ENCODE data around the gene RABGAP1L. TPM values are rescaled to one million over a fixed set of nuclear protein-coding genes. Genes with fewer than 3 reads are reported as not detected.

Gene RABGAP1L
- total RNA-seq, 4 donors from 2014 or later: 38.8 to 54.7 (median 50.5) TPM

- TF ChIP-seq, protein P1, sequence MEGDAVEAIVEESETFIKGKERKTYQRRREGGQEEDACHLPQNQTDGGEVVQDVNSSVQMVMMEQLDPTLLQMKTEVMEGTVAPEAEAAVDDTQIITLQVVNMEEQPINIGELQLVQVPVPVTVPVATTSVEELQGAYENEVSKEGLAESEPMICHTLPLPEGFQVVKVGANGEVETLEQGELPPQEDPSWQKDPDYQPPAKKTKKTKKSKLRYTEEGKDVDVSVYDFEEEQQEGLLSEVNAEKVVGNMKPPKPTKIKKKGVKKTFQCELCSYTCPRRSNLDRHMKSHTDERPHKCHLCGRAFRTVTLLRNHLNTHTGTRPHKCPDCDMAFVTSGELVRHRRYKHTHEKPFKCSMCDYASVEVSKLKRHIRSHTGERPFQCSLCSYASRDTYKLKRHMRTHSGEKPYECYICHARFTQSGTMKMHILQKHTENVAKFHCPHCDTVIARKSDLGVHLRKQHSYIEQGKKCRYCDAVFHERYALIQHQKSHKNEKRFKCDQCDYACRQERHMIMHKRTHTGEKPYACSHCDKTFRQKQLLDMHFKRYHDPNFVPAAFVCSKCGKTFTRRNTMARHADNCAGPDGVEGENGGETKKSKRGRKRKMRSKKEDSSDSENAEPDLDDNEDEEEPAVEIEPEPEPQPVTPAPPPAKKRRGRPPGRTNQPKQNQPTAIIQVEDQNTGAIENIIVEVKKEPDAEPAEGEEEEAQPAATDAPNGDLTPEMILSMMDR (IDR thresholded peaks at IDR 0.05): no peak
- no peak for TF ChIP-seq POLR2A (IDR thresholded peaks at IDR 0.05)
- intact Hi-C loops (cut with DNase I; ENCODE audit: low total_unique reads): no loop called here
- DNase-seq (ENCODE audit: low spot score in 2 of 2): no peak
- no peak overlapping the region for H3K4me3 ChIP-seq (ENCODE audit: low read depth, poor library complexity, severe bottlenecking)
- 75 to 83% methylated on average over 3 of the region's 3 CpGs for WGBS, 2 donors
Measured at GRCh38 chr1:174428033-174428432, 268.7 kb downstream of the RABGAP1L start.

DNA sequence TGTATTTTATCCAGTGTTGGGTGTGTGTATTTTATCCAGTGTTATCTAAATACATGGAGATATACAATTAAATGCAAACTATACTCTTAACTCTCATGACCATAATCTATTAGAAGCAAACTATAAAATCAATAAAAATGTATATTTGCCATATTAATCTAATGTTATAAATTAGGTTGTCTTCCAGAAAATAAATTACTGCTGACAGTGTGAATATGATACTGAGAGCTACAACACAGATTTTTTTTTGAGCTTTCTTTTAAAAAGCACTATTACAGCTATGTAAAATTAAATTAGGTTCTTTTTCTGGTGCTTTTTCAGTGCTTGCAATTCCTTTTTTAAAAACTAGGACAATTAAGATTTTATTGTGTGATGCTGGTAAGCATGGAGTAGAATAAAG lies 269.4 kb downstream of the RABGAP1L start:
- no peak for DNase-seq (ENCODE audit: low spot score in 2 of 2)
- TF ChIP-seq POLR2A (IDR thresholded peaks at IDR 0.05): no peak
- TF ChIP-seq, protein P1 (IDR thresholded peaks at IDR 0.05): no peak
- no peak overlapping the region for H3K4me3 ChIP-seq (ENCODE audit: low read depth, poor library complexity, severe bottlenecking)
- intact Hi-C loops (cut with DNase I; ENCODE audit: low total_unique reads): no loop called here

- TF ChIP-seq, protein P1 (IDR thresholded peaks at IDR 0.05): no peak
- no peak for TF ChIP-seq POLR2A (IDR thresholded peaks at IDR 0.05)
- intact Hi-C loops (cut with DNase I; ENCODE audit: low total_unique reads): no loop called here
- no peak overlapping the region for H3K4me3 ChIP-seq (ENCODE audit: low read depth, poor library complexity, severe bottlenecking)
- DNase-seq (ENCODE audit: low spot score in 2 of 2): no peak
- 3 to 96% methylated on average over 1 of the region's 1 CpG for WGBS, 2 donors
Measured at GRCh38 chr1:174433451-174433850, 274.1 kb downstream of the RABGAP1L start.

GRCh38 chr1:174445351-174445750 lies 286.0 kb downstream of the RABGAP1L start:
- intact Hi-C loops (cut with DNase I; ENCODE audit: low total_unique reads): no loop called here
- TF ChIP-seq, protein P1 (IDR thresholded peaks at IDR 0.05): no peak
- no peak for DNase-seq (ENCODE audit: low spot score in 2 of 2)
- no peak overlapping the region for H3K4me3 ChIP-seq (ENCODE audit: low read depth, poor library complexity, severe bottlenecking)

- intact Hi-C loops (cut with DNase I; ENCODE audit: low total_unique reads): no loop called here
- H3K4me3 ChIP-seq (ENCODE audit: low read depth, poor library complexity, severe bottlenecking): no peak overlapping the region
- TF ChIP-seq, protein P1 (IDR thresholded peaks at IDR 0.05): no peak
- no peak for TF ChIP-seq POLR2A (IDR thresholded peaks at IDR 0.05)
- WGBS, 2 donors: 90% methylated on average over 6 of the region's 6 CpGs
- no peak for DNase-seq (ENCODE audit: low spot score in 2 of 2)
Measured at GRCh38 chr1:174445817-174446216, 286.5 kb downstream of the RABGAP1L start.

DNA sequence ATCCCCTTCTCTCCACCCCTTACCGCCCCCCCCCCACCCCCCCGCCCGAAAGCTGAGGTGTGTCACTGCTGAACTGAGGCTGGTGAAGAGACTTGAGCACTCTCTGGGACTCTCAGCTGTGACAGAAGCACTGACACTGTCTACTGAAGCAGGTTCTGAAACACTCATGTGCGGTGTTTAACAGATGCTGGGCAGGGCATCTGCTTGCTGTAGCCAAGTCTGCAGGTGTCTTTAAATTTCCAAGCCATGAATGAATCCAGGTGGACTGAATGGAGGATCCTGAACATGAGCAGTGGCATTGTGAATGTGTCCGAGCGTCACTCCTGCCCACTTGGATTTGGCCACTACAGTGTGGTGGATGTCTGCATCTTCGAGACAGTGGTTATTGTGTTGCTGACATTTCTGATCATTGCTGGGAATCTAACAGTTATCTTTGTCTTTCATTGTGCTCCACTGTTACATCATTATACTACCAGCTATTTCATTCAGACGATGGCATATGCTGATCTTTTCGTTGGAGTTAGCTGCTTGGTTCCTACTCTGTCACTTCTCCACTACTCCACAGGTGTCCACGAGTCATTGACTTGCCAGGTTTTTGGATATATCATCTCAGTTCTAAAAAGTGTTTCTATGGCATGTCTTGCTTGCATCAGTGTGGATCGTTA lies 288.7 kb downstream of the RABGAP1L start, which contains the start of gene GPR52:
TSS of gene GPR52 (plus strand) at position 99 of the 665 bp plus-strand sequence. CDS start at position 247, 148 bp downstream.
- intact Hi-C loops (cut with DNase I; ENCODE audit: low total_unique reads): no loop called here
- DNase-seq (ENCODE audit: low spot score in 2 of 2): no peak
- WGBS, 2 donors: 89 to 90% methylated on average over 11 of the region's 11 CpGs
- no peak within 1 kb of the TSS for H3K4me3 ChIP-seq (ENCODE audit: low read depth, poor library complexity, severe bottlenecking)
- TF ChIP-seq, protein P1 (IDR thresholded peaks at IDR 0.05): no peak
- TF ChIP-seq POLR2A (IDR thresholded peaks at IDR 0.05): no peak

Measured in lower leg skin (tissue), 4 donors.